Spleen (tissue), 11 donors: ENCODE data around the gene VPS51. TPM values are rescaled to one million over a fixed set of nuclear protein-coding genes. Genes with fewer than 3 reads are reported as not detected.

Experiments
- DNase-seq: peaks from one replicate; pipeline ENCODE4 v3.0.0-alpha.2; 2020
- H3K27ac ChIP-seq, 8 donors: fragments of 200-600 bp; sonication (generic) in 7 of 8; 1 replicate in 4 of 8; 2 replicates in 4 of 8; pipeline versions ENCODE4 v1.5.0 to v1.8.0; 2016 to 2021; ENCODE audit warnings: inconsistent platforms in 4 of 8, mild to moderate bottlenecking in 4 of 8, moderate library complexity in 1 of 8
- H3K27me3 ChIP-seq, 7 donors: fragments of 200-600 bp; sonication (generic) in 6 of 7; replicated peaks in 1 of 7; 1 replicate in 4 of 7; 2 replicates in 3 of 7; pipeline versions ENCODE4 v1.5.0 to v1.8.0; 2016 to 2021; ENCODE audit warnings: inconsistent platforms in 3 of 7, mild to moderate bottlenecking in 1 of 7
- H3K36me3 ChIP-seq, 6 donors: fragments of 200-600 bp; sonication (generic) in 5 of 6; 1 replicate in 4 of 6; 2 replicates in 2 of 6; pipeline versions ENCODE4 v1.5.0 to v1.8.0; 2016 to 2021; ENCODE audit warnings: inconsistent platforms in 2 of 6
- H3K4me1 ChIP-seq, 6 donors: fragments of 200-600 bp; sonication (generic) in 5 of 6; 1 replicate in 3 of 6; 2 replicates in 3 of 6; pipeline versions ENCODE4 v1.5.0 to v1.8.0; 2016 to 2021; ENCODE audit warnings: inconsistent platforms in 3 of 6
- H3K4me3 ChIP-seq, 8 donors: fragments of 200-600 bp; sonication (generic) in 7 of 8; 1 replicate in 4 of 8; 2 replicates in 4 of 8; pipeline versions ENCODE4 v1.5.0 to v1.8.0; 2016 to 2021; ENCODE audit warnings: inconsistent platforms in 4 of 8, mild to moderate bottlenecking in 4 of 8, moderate library complexity in 2 of 8
- H3K9me3 ChIP-seq, 8 donors: fragments of 200-600 bp; sonication (generic) in 7 of 8; 1 replicate in 4 of 8; 2 replicates in 4 of 8; pipeline versions ENCODE4 v1.5.0 to v1.8.0; 2016 to 2021; ENCODE audit warnings: inconsistent platforms in 4 of 8
- CTCF ChIP-seq, 11 experiments: fragments of 200-600 bp in 7 of 11; fragments of 450-650 bp in 4 of 11; sonication (generic) in 4 of 11; IDR thresholded peaks in 8 of 11; conservative IDR thresholded peaks in 3 of 11; 1 replicate in 7 of 11; 2 replicates in 4 of 11; pipeline versions ENCODE4 v1.4.0 to v1.8.0; 2016 to 2021; ENCODE audit warnings: antibody characterized with exemption in 11 of 11, inconsistent platforms in 4 of 11, mild to moderate bottlenecking in 1 of 11
- POLR2A ChIP-seq, 3 donors: fragments of 450-650 bp; IDR thresholded peaks; one replicate each; pipeline ENCODE4 v1.5.1; 2017; ENCODE audit warnings: antibody characterized with exemption in 3 of 3, mild to moderate bottlenecking in 1 of 3
- POLR2AphosphoS5 ChIP-seq, 3 donors: sonication (generic); formaldehyde crosslinking; IDR thresholded peaks; one replicate each; pipeline ENCODE4 v1.5.1; 2017; ENCODE audit warnings: antibody characterized with exemption in 3 of 3
- WGBS, 5 donors: extraction: QIAGEN DNeasy Blood & Tissue Kit in 3 of 5; methylation state at CpG; one replicate each; pipeline versions ENCODE4 v1.1.5 to v1.1.7; 2013 to 2018; 5-methylcytosine and 5-hydroxymethylcytosine counted together
- intact Hi-C: fragments of 100-400 bp; cut with DNase I; formaldehyde crosslinking; loops from one replicate; pipeline ENCODE4 v1.15.0; 2023; ENCODE audit warnings: low total_unique reads
- polyA plus RNA-seq, 3 donors: library from polyadenylated mRNA; stranded (reverse); fragments of 200-250 nt; gene quantifications; one replicate each; pipeline ENCODE4 v1.2.1, GENCODE V29; 2013
- total RNA-seq, 7 donors: library from RNA; depleted of rRNA in 3 of 7; stranded (reverse); fragments of >200 nt in 3 of 7; fragmentation: NEBNext Ultra II Directional in 4 of 7; extraction: Animal tissue kit (Norgen Biotek cat#: 25700) in 4 of 7; gene quantifications; one replicate each; pipeline versions ENCODE4 v1.1.0 to v1.2.1, GENCODE V29; 2016 to 2021
- donor health status: healthy with polysubstance abuse.
- donor health status: DM: no; HTN: no; CAD: no; lungs with moderate emphysema.
- donor health status: DM: no; HTN: no; CAD: no.
- donor health status: Bipolar disorder and iron deficiency.
- donor health status: healthy.
- donor health status: DM: no; HTN: no; CAD: no.
- donor health status: DM: yes; HTN: yes; CAD: no.

The VPS51 gene
- total and polyA plus RNA-seq, 10 donors: 103 to 570 (median 149) TPM

- peaks cover 16 to 48% (median 26%) of the 10 kb centered on the region in 6 donors for H3K4me1 ChIP-seq
- H3K36me3 ChIP-seq: peaks cover 0 to 55% (median 39%) of the 10 kb centered on the region in 6 donors
These were observed 10.6 kb upstream of the VPS51 start for GRCh38 chr11:65085446-65085845.

GRCh38 chr11:65086809-65087208, 9.2 kb upstream of the VPS51 start:
- Histone ChIP-seq H3K4me3 (no peak overlapping the region), H3K9me3 (no peaks in the 10 kb centered on the region), H3K27me3 (no peaks in the 10 kb centered on the region), H3K4me1 (peaks cover 16 to 39% (median 26%) of the 10 kb centered on the region in 6 donors), H3K36me3 (peaks cover 0 to 58% (median 39%) of the 10 kb centered on the region in 6 donors), H3K27ac (no peak overlapping the region)
- TF ChIP-seq POLR2AphosphoS5 (IDR thresholded peaks at IDR 0.05) (no peak), CTCF (IDR thresholded peaks at IDR 0.05 in 8 of 11, conservative IDR thresholded peaks at IDR 0.05 in 3 of 11) (no peak), POLR2A (IDR thresholded peaks at IDR 0.05) (no peak)
- DNase-seq: no peak
- 91 to 99% (median 93%) methylated on average over 9 of the region's 9 CpGs for WGBS, 5 donors
- intact Hi-C loops: no loop called here

More at GRCh38 chr11:65085446-65085845, 10.6 kb upstream of the VPS51 start:
- Histone ChIP-seq H3K9me3 (no peaks in the 10 kb centered on the region), H3K4me3 (peak overlapping the region in 1 of 8 donors; percentile 66), H3K27me3 (no peaks in the 10 kb centered on the region), H3K27ac (peak overlapping the region in 1 of 8 donors; percentile 91)
- TF ChIP-seq POLR2A (IDR thresholded peaks at IDR 0.05) (no peak), POLR2AphosphoS5 (IDR thresholded peaks at IDR 0.05) (no peak), CTCF (IDR thresholded peaks at IDR 0.05 in 8 of 11, conservative IDR thresholded peaks at IDR 0.05 in 3 of 11) (no peak)
- intact Hi-C loops: no loop called here
- 85 to 95% (median 92%) methylated on average over 4 of the region's 4 CpGs for WGBS, 5 donors
- no peak for DNase-seq

GRCh38 chr11:65087216-65087615, 8.8 kb upstream of the VPS51 start:
- no peak for DNase-seq
- Histone ChIP-seq H3K4me1 (peaks cover 16 to 37% (median 26%) of the 10 kb centered on the region in 6 donors), H3K4me3 (no peak overlapping the region), H3K9me3 (no peaks in the 10 kb centered on the region), H3K27ac (no peak overlapping the region), H3K36me3 (peaks cover 0 to 58% (median 39%) of the 10 kb centered on the region in 6 donors), H3K27me3 (no peaks in the 10 kb centered on the region)
- TF ChIP-seq CTCF (IDR thresholded peaks at IDR 0.05 in 8 of 11, conservative IDR thresholded peaks at IDR 0.05 in 3 of 11) (no peak), POLR2A (IDR thresholded peaks at IDR 0.05) (no peak), POLR2AphosphoS5 (IDR thresholded peaks at IDR 0.05) (no peak)
- intact Hi-C loops: no loop called here
- WGBS, 5 donors: 87 to 93% (median 90%) methylated on average over 11 of the region's 11 CpGs

GRCh38 chr11:65087827-65088226, 8.2 kb upstream of the VPS51 start:
- Histone ChIP-seq H3K4me3 (no peak overlapping the region), H3K36me3 (peaks cover 0 to 58% (median 39%) of the 10 kb centered on the region in 6 donors), H3K27me3 (no peaks in the 10 kb centered on the region), H3K4me1 (peaks cover 16 to 32% (median 25%) of the 10 kb centered on the region in 6 donors), H3K27ac (no peak overlapping the region), H3K9me3 (no peaks in the 10 kb centered on the region)
- 86 to 97% (median 95%) methylated on average over 10 to 15 of the region's 15 CpGs for WGBS, 5 donors
- intact Hi-C loops: no loop called here
- DNase-seq: no peak
- TF ChIP-seq POLR2AphosphoS5 (IDR thresholded peaks at IDR 0.05) (peak in 1 of 3 donors; percentile 12), POLR2A (IDR thresholded peaks at IDR 0.05) (no peak)
